Thyroid gland (tissue), 4 donors: ENCODE measurements around the gene SUCLA2.

Experiments
- CTCF ChIP-seq, 6 experiments: fragments of 200-600 bp in 3 of 6; fragments of 450-650 bp in 3 of 6; sonication (generic) in 3 of 6; IDR thresholded peaks; one replicate each; pipeline ENCODE4 v1.5.1; 2016 to 2019; ENCODE audit warnings: antibody characterized with exemption in 6 of 6, mild to moderate bottlenecking in 2 of 6, inconsistent platforms in 1 of 6, moderate library complexity in 1 of 6
- POLR2A ChIP-seq, 2 donors: fragments of 450-650 bp; IDR thresholded peaks; one replicate each; pipeline ENCODE4 v1.6.1; 2017; ENCODE audit warnings: antibody characterized with exemption in 2 of 2, mild to moderate bottlenecking in 2 of 2, moderate library complexity in 1 of 2

GRCh38 chr13:47896111-47896510, 105.0 kb downstream of the SUCLA2 start:
- TF ChIP-seq CTCF (IDR thresholded peaks at IDR 0.05) (no peak), POLR2A (IDR thresholded peaks at IDR 0.05) (no peak)
